Bone marrow (tissue), 2 donors: ENCODE results near the gene PPARG.

ENCODE experiments used
- DNase-seq, 2 donors: peaks; one replicate each; lab custom pipeline; 2025; lab: John Stamatoyannopoulos, UW

PPARG gene

GRCh38 chr3:12345584-12346494 lies 57.0 kb downstream of the PPARG start:
- no peak for DNase-seq

- no peak for DNase-seq
These were observed 58.4 kb downstream of the PPARG start for GRCh38 chr3:12347301-12347700.

- no peak for DNase-seq
These were observed 61.3 kb downstream of the PPARG start for GRCh38 chr3:12349895-12350811.

GRCh38 chr3:12351145-12351544 lies 62.3 kb downstream of the PPARG start:
- DNase-seq = no peak

GRCh38 chr3:12352253-12352652 lies 63.4 kb downstream of the PPARG start:
- DNase-seq = no peak

- DNase-seq = no peak
These were observed 63.9 kb downstream of the PPARG start for GRCh38 chr3:12352755-12353154.

GRCh38 chr3:12353796-12354525 lies 65.1 kb downstream of the PPARG start:
- DNase-seq = no peak

GRCh38 chr3:12356175-12356574 lies 67.3 kb downstream of the PPARG start:
- no peak for DNase-seq

- peak in 1 of 2 donors; percentile 13 for DNase-seq
These were observed 68.1 kb downstream of the PPARG start for GRCh38 chr3:12356996-12357395.

GRCh38 chr3:12357456-12357855 lies 68.6 kb downstream of the PPARG start:
- DNase-seq = no peak

- peak in 1 of 2 donors; percentile 31 for DNase-seq
These were observed 74.7 kb downstream of the PPARG start for GRCh38 chr3:12363397-12364195.

GRCh38 chr3:12367346-12367745 lies 78.5 kb downstream of the PPARG start:
- DNase-seq = no peak

GRCh38 chr3:12369029-12369428 lies 80.2 kb downstream of the PPARG start:
- DNase-seq = no peak

GRCh38 chr3:12369598-12369997 lies 80.7 kb downstream of the PPARG start:
- DNase-seq = no peak

GRCh38 chr3:12370758-12371157 lies 81.9 kb downstream of the PPARG start:
- DNase-seq = no peak

GRCh38 chr3:12371525-12372140 lies 82.8 kb downstream of the PPARG start:
- no peak for DNase-seq

- no peak for DNase-seq
These were observed 83.9 kb downstream of the PPARG start for GRCh38 chr3:12372741-12373280.

- DNase-seq = no peak
These were observed 86.7 kb downstream of the PPARG start for GRCh38 chr3:12375572-12375971.

GRCh38 chr3:12379640-12380429 lies 91.0 kb downstream of the PPARG start:
- DNase-seq = no peak

- no peak for DNase-seq
These were observed 91.6 kb downstream of the PPARG start for GRCh38 chr3:12380461-12380860.
